Ascending aorta (tissue), 2 donors: ENCODE results near the gene CSRNP3. TPM values are rescaled to one million over a fixed set of nuclear protein-coding genes. Genes with fewer than 3 reads are reported as not detected.

Source experiments
- DNase-seq, 2 donors: peaks; one replicate each; pipeline ENCODE4 v3.0.0-alpha.2; 2019; ENCODE audit warnings: low spot score in 2 of 2
- H3K27ac ChIP-seq, 2 donors: fragments of 200-600 bp; sonication (generic); one replicate each; pipeline ENCODE4 v1.5.1; 2016 to 2017; ENCODE audit warnings: mild to moderate bottlenecking in 1 of 2
- H3K27me3 ChIP-seq: fragments of 200-600 bp; sonication (generic); one replicate; pipeline ENCODE4 v1.5.1; 2017
- H3K36me3 ChIP-seq, 2 donors: fragments of 200-600 bp; sonication (generic); one replicate each; pipeline ENCODE4 v1.5.1; 2016
- H3K4me1 ChIP-seq, 2 donors: fragments of 200-600 bp; sonication (generic); one replicate each; pipeline ENCODE4 v1.5.1; 2016 to 2017; ENCODE audit warnings: mild to moderate bottlenecking in 1 of 2
- H3K4me3 ChIP-seq, 2 donors: fragments of 200-600 bp; sonication (generic); one replicate each; pipeline ENCODE4 v1.5.1; 2016 to 2017; ENCODE audit warnings: mild to moderate bottlenecking in 1 of 2
- H3K9me3 ChIP-seq, 2 donors: fragments of 200-600 bp; sonication (generic); one replicate each; pipeline ENCODE4 v1.5.1; 2016
- CTCF ChIP-seq, 3 experiments: fragments of 200-600 bp in 2 of 3; fragments of 450-650 bp in 1 of 3; sonication (generic) in 2 of 3; IDR thresholded peaks; one replicate each; pipeline ENCODE4 v1.5.1; 2016 to 2019; ENCODE audit warnings: antibody characterized with exemption in 3 of 3, mild to moderate bottlenecking in 1 of 3, moderate library complexity in 1 of 3
- intact Hi-C: fragments of 100-400 bp; cut with DNase I; formaldehyde crosslinking; loops from one replicate; pipeline ENCODE4 v1.15.1; 2023
- total RNA-seq: library from RNA; depleted of rRNA; stranded (reverse); fragments of >200 nt; gene quantifications from one replicate; pipeline ENCODE4 v1.1.0, GENCODE V29; 2016

Gene CSRNP3
- total RNA-seq, 1 donor from 2014 or later = 2.8 TPM

- H3K4me3 ChIP-seq = no peak overlapping the region
- peak in 1 of 2 donors; percentile 67 for DNase-seq
- peak overlapping the region; percentile 75 to 76 for H3K27ac ChIP-seq
- H3K27me3 ChIP-seq = no peaks in the 10 kb centered on the region
- no peaks in the 10 kb centered on the region for H3K36me3 ChIP-seq
- H3K9me3 ChIP-seq = no peaks in the 10 kb centered on the region
- peaks cover 0 to 13% of the 10 kb centered on the region in 2 donors for H3K4me1 ChIP-seq
- no peak for TF ChIP-seq CTCF (IDR thresholded peaks at IDR 0.05)
- intact Hi-C loops = no loop called here
Measured at GRCh38 chr2:165682546-165682945, 213.0 kb downstream of the CSRNP3 start.

- H3K27me3 ChIP-seq = no peaks in the 10 kb centered on the region
- intact Hi-C loops = no loop called here
- peak overlapping the region in 1 of 2 donors; percentile 8 for H3K27ac ChIP-seq
- no peak for TF ChIP-seq CTCF (IDR thresholded peaks at IDR 0.05)
- H3K4me3 ChIP-seq = no peak overlapping the region
- peaks cover 0 to 13% of the 10 kb centered on the region in 2 donors for H3K4me1 ChIP-seq
- H3K36me3 ChIP-seq = no peaks in the 10 kb centered on the region
- H3K9me3 ChIP-seq = no peaks in the 10 kb centered on the region
- DNase-seq = no peak
Measured at GRCh38 chr2:165686800-165687199, 217.3 kb downstream of the CSRNP3 start.

- TF ChIP-seq CTCF (IDR thresholded peaks at IDR 0.05) = no peak
- H3K4me3 ChIP-seq = no peak overlapping the region
- peak overlapping the region in 1 of 2 donors; percentile 8 for H3K27ac ChIP-seq
- H3K4me1 ChIP-seq = peaks cover 0 to 11% of the 10 kb centered on the region in 2 donors
- no peaks in the 10 kb centered on the region for H3K36me3 ChIP-seq
- DNase-seq = no peak
- no peaks in the 10 kb centered on the region for H3K27me3 ChIP-seq
- no peaks in the 10 kb centered on the region for H3K9me3 ChIP-seq
- intact Hi-C loops = no loop called here
Measured at GRCh38 chr2:165687426-165688002, 218.0 kb downstream of the CSRNP3 start.

- Histone ChIP-seq H3K9me3 (no peaks in the 10 kb centered on the region), H3K36me3 (no peaks in the 10 kb centered on the region), H3K27ac (peak overlapping the region in 1 of 2 donors; percentile 7), H3K4me1 (no peaks in the 10 kb centered on the region), H3K27me3 (no peaks in the 10 kb centered on the region), H3K4me3 (no peak overlapping the region)
- TF ChIP-seq CTCF (IDR thresholded peaks at IDR 0.05) = no peak
- DNase-seq = no peak
- intact Hi-C loops = loop anchor here (5.0 to 10.0 kb wide), 2 partner anchors 109 to 697 kb away; no protein-coding TSS in a partner anchor
Measured at GRCh38 chr2:165691615-165692014, 222.1 kb downstream of the CSRNP3 start.

- intact Hi-C loops = loop anchor here (5.0 to 10.0 kb wide), 2 partner anchors 111 to 698 kb away; no protein-coding TSS in a partner anchor
- Histone ChIP-seq H3K36me3 (no peaks in the 10 kb centered on the region), H3K9me3 (no peaks in the 10 kb centered on the region), H3K4me3 (no peak overlapping the region), H3K4me1 (peaks cover 0 to 1% of the 10 kb centered on the region in 2 donors), H3K27me3 (no peaks in the 10 kb centered on the region), H3K27ac (no peak overlapping the region)
- TF ChIP-seq CTCF (IDR thresholded peaks at IDR 0.05) = no peak
- no peak for DNase-seq
Measured at GRCh38 chr2:165692906-165693305, 223.4 kb downstream of the CSRNP3 start.
